Neuronal stem cell (in vitro differentiated cells): ENCODE measurements around the gene PLCE1. TPM values are rescaled to one million over a fixed set of nuclear protein-coding genes. Genes with fewer than 3 reads are reported as not detected.

Experiments
- DNase-seq: peaks from one replicate; pipeline ENCODE4 v3.0.0-alpha.2; 2013; ENCODE audit warnings: low spot score
- H2AFZ ChIP-seq: one replicate; pipeline ENCODE4 v1.6.1; 2013; ENCODE audit warnings: mild to moderate bottlenecking, low read length, inconsistent platforms
- H2AK5ac ChIP-seq: 2 replicates; pipeline ENCODE4 v1.6.1; 2013; ENCODE audit warnings: low read depth, mild to moderate bottlenecking, inconsistent platforms, low read length, moderate library complexity, mixed read lengths
- H2BK120ac ChIP-seq: 2 replicates; pipeline ENCODE4 v1.6.1; 2013; ENCODE audit warnings: low read depth, mild to moderate bottlenecking, inconsistent platforms, low read length, moderate library complexity, mixed read lengths
- H2BK12ac ChIP-seq: one replicate; pipeline ENCODE4 v1.6.1; 2013; ENCODE audit warnings: low read length, inconsistent platforms
- H2BK15ac ChIP-seq: 2 replicates; pipeline ENCODE4 v1.6.1; 2013; ENCODE audit warnings: mild to moderate bottlenecking, low read length, inconsistent platforms, mixed read lengths
- H2BK5ac ChIP-seq: one replicate; pipeline ENCODE4 v1.6.1; 2013; ENCODE audit warnings: inconsistent platforms, mild to moderate bottlenecking, low read length, moderate library complexity
- H3K14ac ChIP-seq: one replicate; pipeline ENCODE4 v1.6.1; 2013; ENCODE audit warnings: low read length, inconsistent platforms
- H3K18ac ChIP-seq: 2 replicates; pipeline ENCODE4 v1.6.1; 2013; ENCODE audit warnings: low read length, inconsistent platforms
- H3K23ac ChIP-seq: 2 replicates; pipeline ENCODE4 v1.6.1; 2013; ENCODE audit warnings: low read depth, mild to moderate bottlenecking, mixed read lengths, low read length, inconsistent platforms; ENCODE audit not compliant: poor library complexity
- H3K27ac ChIP-seq: replicated peaks from 3 replicates; pipeline ENCODE4 v1.5.1; 2013; ENCODE audit warnings: low read length, inconsistent platforms
- H3K27me3 ChIP-seq, 3 experiments: 2 replicates each; pipeline ENCODE4 v1.6.1; 2013; ENCODE audit warnings: low read length in 3 of 3, mild to moderate bottlenecking in 2 of 3, inconsistent platforms in 1 of 3, low read depth in 1 of 3, mixed read lengths in 1 of 3, moderate library complexity in 1 of 3; ENCODE audit not compliant: control insufficient read depth in 3 of 3, insufficient read depth in 3 of 3
- H3K36me3 ChIP-seq, 2 donors: replicated peaks in 1 of 2; 2 replicates each; pipeline ENCODE4 v1.6.1; 2013; ENCODE audit warnings: low read length in 2 of 2; ENCODE audit not compliant: control insufficient read depth in 2 of 2, insufficient read depth in 2 of 2
- H3K4ac ChIP-seq: 2 replicates; pipeline ENCODE4 v1.6.1; 2013; ENCODE audit warnings: inconsistent platforms, mild to moderate bottlenecking, low read length, moderate library complexity
- H3K4me1 ChIP-seq, 2 donors: 1 replicate in 1 of 2; 2 replicates in 1 of 2; pipeline ENCODE4 v1.6.1; 2013; ENCODE audit warnings: low read length in 2 of 2, low read depth in 1 of 2; ENCODE audit not compliant: control insufficient read depth in 2 of 2, insufficient read depth in 1 of 2
- H3K4me2 ChIP-seq: one replicate; pipeline ENCODE4 v1.6.1; 2013; ENCODE audit warnings: mild to moderate bottlenecking, low read length, inconsistent platforms; ENCODE audit not compliant: insufficient read depth, poor library complexity, severe bottlenecking
- H3K4me3 ChIP-seq, 2 donors: 2 replicates each; pipeline ENCODE4 v1.5.1; 2013; ENCODE audit warnings: low read length in 2 of 2, mild to moderate bottlenecking in 2 of 2, inconsistent platforms in 1 of 2, moderate library complexity in 1 of 2
- H3K79me1 ChIP-seq: one replicate; pipeline ENCODE4 v1.6.1; 2013; ENCODE audit warnings: low read depth, mild to moderate bottlenecking, inconsistent platforms, low read length, moderate library complexity
- H3K9ac ChIP-seq: one replicate; pipeline ENCODE4 v1.6.1; 2013; ENCODE audit warnings: mild to moderate bottlenecking, low read depth, low read length, inconsistent platforms; ENCODE audit not compliant: poor library complexity
- H3K9me3 ChIP-seq, 2 donors: replicated peaks in 1 of 2; 2 replicates each; pipeline versions ENCODE3 to v1.6.1; 2013; ENCODE audit warnings: low read length in 2 of 2, mild to moderate bottlenecking in 2 of 2, inconsistent platforms in 1 of 2, low read depth in 1 of 2, mixed read lengths in 1 of 2, moderate library complexity in 1 of 2; ENCODE audit not compliant: control insufficient read depth in 2 of 2, insufficient read depth in 1 of 2
- H4K8ac ChIP-seq: one replicate; pipeline ENCODE4 v1.6.1; 2013; ENCODE audit warnings: low read depth, mild to moderate bottlenecking, inconsistent platforms, low read length, moderate library complexity
- H4K91ac ChIP-seq: one replicate; pipeline ENCODE4 v1.6.1; 2013; ENCODE audit warnings: low read length, low read depth, mild to moderate bottlenecking, inconsistent platforms; ENCODE audit not compliant: poor library complexity
- WGBS, 2 donors: extraction: QIAGEN DNeasy Blood & Tissue Kit; methylation state at CpG; one replicate each; pipeline ENCODE4 v1.1.7; 2013; ENCODE audit warnings: missing lambda C conversion rate in 2 of 2, mixed read lengths in 1 of 2; ENCODE audit not compliant: insufficient read length in 2 of 2, insufficient replicate concordance in 1 of 2; ENCODE audit errors: extremely low coverage in 2 of 2; 5-methylcytosine and 5-hydroxymethylcytosine counted together
- polyA plus RNA-seq, 2 experiments: library from polyadenylated mRNA; stranded (reverse); fragments of 200-250 nt; gene quantifications; one replicate each; pipeline ENCODE4 v1.2.3, GENCODE V29; 2013

PLCE1 gene
- polyA plus RNA-seq (2013, experiment 1 of 2), result 1.4 TPM
- polyA plus RNA-seq (2013, experiment 2 of 2), result 1.3 TPM

DNA sequence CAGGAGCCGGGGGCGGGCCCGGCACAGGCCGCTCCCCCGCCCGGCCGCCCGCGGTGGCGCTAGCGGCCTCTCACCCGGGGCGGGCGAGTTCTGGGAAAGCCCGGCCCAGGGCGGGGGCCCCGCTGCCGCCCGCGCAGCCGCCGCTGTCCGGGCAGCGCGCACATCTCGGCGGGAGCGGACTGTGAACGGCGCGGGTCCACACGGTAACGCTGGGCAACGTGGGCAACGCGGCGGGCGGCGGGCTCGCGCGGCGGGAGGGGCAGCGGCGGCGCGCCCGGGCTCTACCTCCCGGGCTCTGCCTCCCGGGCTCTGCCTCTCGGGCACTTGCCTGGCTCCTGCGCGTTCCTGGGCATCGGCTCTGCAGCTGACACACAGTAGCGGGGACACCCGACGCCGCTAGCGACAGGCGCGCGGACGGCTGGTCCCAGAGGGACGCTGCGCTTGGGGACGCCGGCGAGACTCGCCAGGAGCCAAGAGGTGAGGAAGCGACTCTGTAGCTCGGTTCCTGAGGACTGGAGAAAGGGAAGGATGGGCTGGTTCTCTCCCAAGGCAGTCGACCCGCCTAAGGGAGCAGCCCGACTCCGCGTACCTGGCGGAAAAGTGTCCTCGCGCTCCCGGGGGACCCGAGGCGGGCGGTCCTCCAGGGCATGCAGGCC lies at the start of gene PLCE1:
TSS of gene PLCE1 (plus strand) at position 150 of the 656 bp plus-strand sequence. CDS start 37,116 bp downstream, outside the sequence.
- Histone ChIP-seq H3K9ac (peak within 1 kb of the TSS; percentile 84), H3K27me3 (peaks cover 2 to 26% (median 16%) of the 10 kb centered on the region in 3 experiments), H2AFZ (peak within 1 kb of the TSS; percentile 96), H3K9me3 (no peaks in the 10 kb centered on the region), H2BK15ac (no peak within 1 kb of the TSS), H3K27ac (no peak within 1 kb of the TSS), H3K23ac (peak within 1 kb of the TSS; percentile 0), H3K36me3 (no peaks in the 10 kb centered on the region), H3K4me1 (peaks cover 6 to 14% of the 10 kb centered on the region in 2 donors), H2AK5ac (no peak within 1 kb of the TSS), H3K4ac (no peak within 1 kb of the TSS), H3K18ac (peak within 1 kb of the TSS; percentile 93), H4K91ac (no peak within 1 kb of the TSS), H3K14ac (no peak within 1 kb of the TSS), H2BK12ac (no peak within 1 kb of the TSS), H2BK120ac (peak within 1 kb of the TSS; percentile 18), H3K79me1 (no peaks in the 10 kb centered on the region), H4K8ac (no peak within 1 kb of the TSS), H3K4me3 (peak within 1 kb of the TSS; percentile 45 to 89), H3K4me2 (peak within 1 kb of the TSS; percentile 78), H2BK5ac (no peak within 1 kb of the TSS)
- WGBS, 2 donors, result no CpG with 5 or more reads among the region's 83 CpGs
- peak; percentile 47 for DNase-seq

DNA sequence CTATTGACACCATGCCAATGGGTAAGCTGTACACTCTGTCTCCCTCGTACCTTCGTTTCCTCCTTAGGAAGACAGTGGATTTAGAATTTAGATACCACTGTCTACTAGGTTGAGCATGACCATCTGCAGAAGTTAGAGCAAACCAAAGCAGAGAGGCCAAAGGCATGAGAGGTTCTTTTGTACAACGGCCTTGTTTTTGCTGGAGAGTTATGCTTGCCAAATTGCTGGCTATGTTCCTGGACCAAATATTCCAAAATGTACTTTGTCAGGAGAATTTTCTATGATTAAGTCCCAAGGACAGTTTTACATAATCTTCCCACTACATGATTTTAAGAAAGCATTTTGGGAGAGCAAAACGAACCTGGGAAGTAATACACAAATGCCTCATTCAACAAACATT lies 47.9 kb upstream of the PLCE1 start:
- no peak overlapping the region for H3K9ac ChIP-seq
- H3K18ac ChIP-seq, result no peak overlapping the region
- peaks cover 0 to 6% of the 10 kb centered on the region in 2 donors for H3K4me1 ChIP-seq
- no peak overlapping the region for H4K8ac ChIP-seq
- H3K36me3 ChIP-seq, result no peaks in the 10 kb centered on the region
- H3K4me3 ChIP-seq, result no peak overlapping the region
- H2AFZ ChIP-seq, result no peak overlapping the region
- no peak overlapping the region for H2BK12ac ChIP-seq
- no peak overlapping the region for H2BK120ac ChIP-seq
- no peak for DNase-seq
- H3K27ac ChIP-seq, result no peak overlapping the region
- no peak overlapping the region for H3K4ac ChIP-seq
- H2BK15ac ChIP-seq, result no peak overlapping the region
- no peaks in the 10 kb centered on the region for H3K9me3 ChIP-seq
- no peak overlapping the region for H2AK5ac ChIP-seq
- no peak overlapping the region for H2BK5ac ChIP-seq
- no CpG with 5 or more reads among the region's 4 CpGs for WGBS, 2 donors
- no peak overlapping the region for H3K4me2 ChIP-seq
- no peak overlapping the region for H3K23ac ChIP-seq
- H3K79me1 ChIP-seq, result no peaks in the 10 kb centered on the region
- no peak overlapping the region for H4K91ac ChIP-seq
- no peaks in the 10 kb centered on the region for H3K27me3 ChIP-seq
- no peak overlapping the region for H3K14ac ChIP-seq

DNA sequence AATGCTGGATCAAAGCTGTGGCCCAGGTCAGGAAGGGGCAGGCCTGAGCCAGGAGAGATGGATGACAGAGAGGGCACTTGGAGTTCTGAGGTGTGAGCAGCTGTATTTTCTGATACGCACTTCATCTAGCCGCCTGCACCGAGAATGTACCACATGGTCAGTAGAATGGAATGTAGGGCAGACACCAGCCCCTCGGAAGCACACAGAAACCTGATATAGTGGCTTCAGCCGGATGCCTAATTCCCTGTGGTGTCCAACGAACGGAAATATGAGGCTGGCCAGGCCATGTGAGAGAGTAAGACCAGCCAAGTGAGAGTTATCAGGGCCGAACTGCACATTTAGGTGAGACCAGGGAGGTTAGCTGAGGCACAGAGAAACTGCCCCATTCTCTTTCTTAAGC lies 46.7 kb upstream of the PLCE1 start:
- Histone ChIP-seq H2BK15ac (no peak overlapping the region), H3K4me3 (no peak overlapping the region), H3K27ac (no peak overlapping the region), H2BK120ac (no peak overlapping the region), H3K79me1 (no peaks in the 10 kb centered on the region), H2AFZ (peak overlapping the region; percentile 63), H3K4me1 (peaks cover 0 to 6% of the 10 kb centered on the region in 2 donors), H3K4me2 (no peak overlapping the region), H3K23ac (no peak overlapping the region), H3K18ac (no peak overlapping the region), H3K36me3 (no peaks in the 10 kb centered on the region), H2BK5ac (no peak overlapping the region), H3K9me3 (no peaks in the 10 kb centered on the region), H2AK5ac (no peak overlapping the region), H3K9ac (no peak overlapping the region), H3K14ac (no peak overlapping the region), H3K4ac (no peak overlapping the region), H4K91ac (no peak overlapping the region), H4K8ac (no peak overlapping the region), H3K27me3 (no peaks in the 10 kb centered on the region), H2BK12ac (no peak overlapping the region)
- WGBS, 2 donors, result no CpG with 5 or more reads among the region's 8 CpGs
- no peak for DNase-seq

DNA sequence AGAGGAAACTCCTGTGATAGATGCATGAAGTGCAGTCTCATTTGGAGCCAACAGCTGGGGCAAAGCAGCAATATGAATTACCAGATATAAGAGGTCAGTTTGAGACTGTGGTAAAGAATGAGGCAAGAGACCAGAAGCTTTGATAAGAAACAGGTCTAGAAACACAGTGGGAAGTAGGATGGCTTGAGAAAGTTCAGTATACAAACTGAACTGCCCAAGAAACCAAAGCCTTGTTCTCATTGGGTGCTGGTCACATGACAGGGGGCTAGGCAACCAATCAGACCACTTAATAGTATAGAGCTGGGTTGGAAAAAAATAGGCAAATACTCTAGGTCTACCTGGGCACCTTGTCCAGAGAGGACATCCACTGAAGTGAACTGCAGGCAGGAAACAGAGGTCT lies 46.2 kb upstream of the PLCE1 start:
- no peak overlapping the region for H3K4ac ChIP-seq
- no peaks in the 10 kb centered on the region for H3K79me1 ChIP-seq
- no peak overlapping the region for H4K8ac ChIP-seq
- no peak overlapping the region for H3K18ac ChIP-seq
- no peak for DNase-seq
- H3K9ac ChIP-seq, result no peak overlapping the region
- no peak overlapping the region for H2BK15ac ChIP-seq
- H2BK12ac ChIP-seq, result no peak overlapping the region
- H4K91ac ChIP-seq, result no peak overlapping the region
- no peaks in the 10 kb centered on the region for H3K27me3 ChIP-seq
- no peak overlapping the region for H3K4me2 ChIP-seq
- H2AFZ ChIP-seq, result peak overlapping the region; percentile 63
- H3K23ac ChIP-seq, result no peak overlapping the region
- H3K4me1 ChIP-seq, result peaks cover 0 to 6% of the 10 kb centered on the region in 2 donors
- no peak overlapping the region for H2BK5ac ChIP-seq
- H3K4me3 ChIP-seq, result no peak overlapping the region
- no peaks in the 10 kb centered on the region for H3K9me3 ChIP-seq
- no peak overlapping the region for H3K27ac ChIP-seq
- H3K36me3 ChIP-seq, result no peaks in the 10 kb centered on the region
- H2AK5ac ChIP-seq, result no peak overlapping the region
- no peak overlapping the region for H3K14ac ChIP-seq
- H2BK120ac ChIP-seq, result no peak overlapping the region
